GM19455 (cell line): Measurements from ENCODE around the gene GAR1.
"Not testable (repeated sequence)": the region's sequence is repeated elsewhere in the genome, so short reads cannot be mapped to it uniquely, and the experiment has no call there.

Source experiments
- ATAC-seq: cut with Tn5 transposase; IDR thresholded peaks from one replicate; pipeline ENCODE4 v1.9.1; 2021; ENCODE audit not compliant: unreplicated experiment

Gene GAR1

GRCh38 chr4:109815151-109816081, at the start of gene GAR1:
Gene GAR1, plus strand, starts transcription at chr4:109815762. Its CDS starts 403 bp downstream, at chr4:109816165.
- ATAC-seq = peak; percentile 99

DNA sequence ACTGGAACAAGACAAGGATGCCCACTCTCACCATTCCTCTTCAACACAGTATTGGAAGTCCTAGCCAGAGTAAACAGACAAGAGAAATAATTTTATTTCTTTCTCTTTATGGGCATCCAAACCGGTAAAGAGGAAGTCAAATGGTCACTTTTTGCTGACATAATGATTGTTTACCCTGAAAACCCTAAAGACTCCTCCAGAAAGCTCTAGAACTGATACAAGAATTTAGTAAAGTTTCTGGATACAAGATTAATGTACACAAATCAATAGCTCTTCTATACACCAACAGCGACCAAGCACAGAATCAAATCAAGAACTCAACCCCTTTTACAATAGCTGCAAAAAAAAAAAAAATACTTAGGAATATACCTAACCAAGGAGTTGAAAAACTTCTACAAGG, 33.5 kb upstream of the GAR1 start:
- ATAC-seq = not testable (repeated sequence)

DNA sequence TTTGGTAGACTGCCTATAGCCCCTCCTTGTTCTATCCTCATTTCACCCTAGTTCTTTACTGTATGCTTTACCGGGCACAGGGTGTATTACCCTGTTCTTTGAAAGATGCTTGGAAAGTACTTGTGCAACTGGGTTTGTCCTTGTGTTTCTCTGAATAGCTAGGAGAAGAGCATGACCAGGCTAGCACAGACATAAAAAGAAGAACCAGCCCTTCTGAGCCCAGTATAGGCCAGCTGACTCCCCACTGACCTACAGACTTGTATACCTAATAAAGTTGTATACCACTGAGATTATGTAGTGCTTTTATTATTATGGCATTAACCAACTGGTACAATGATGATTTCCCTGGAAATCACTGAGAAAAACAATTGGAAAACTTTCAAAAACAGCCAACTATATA, 28.7 kb upstream of the GAR1 start:
- no peak for ATAC-seq

GRCh38 chr4:109787807-109788206, 27.8 kb upstream of the GAR1 start:
- no peak for ATAC-seq

DNA sequence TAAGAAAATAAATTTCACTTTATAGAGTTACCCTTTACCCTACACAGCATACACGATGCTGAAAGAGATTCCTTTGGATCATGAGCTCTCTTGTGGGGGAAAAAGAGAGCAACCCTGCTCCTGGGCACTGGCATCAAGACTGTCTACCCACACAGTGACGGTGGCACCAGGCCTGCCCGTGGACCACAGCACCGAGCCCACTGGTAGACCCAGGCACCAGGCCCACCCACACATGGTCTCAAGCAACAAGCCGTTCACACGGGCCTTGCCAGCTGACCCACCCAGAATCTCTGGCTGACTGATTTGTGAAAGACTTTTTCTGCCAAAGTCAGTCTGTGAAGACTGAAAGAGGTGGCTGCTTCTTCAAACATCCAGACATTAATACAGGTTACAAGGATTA, 20.5 kb upstream of the GAR1 start:
- no peak for ATAC-seq

DNA sequence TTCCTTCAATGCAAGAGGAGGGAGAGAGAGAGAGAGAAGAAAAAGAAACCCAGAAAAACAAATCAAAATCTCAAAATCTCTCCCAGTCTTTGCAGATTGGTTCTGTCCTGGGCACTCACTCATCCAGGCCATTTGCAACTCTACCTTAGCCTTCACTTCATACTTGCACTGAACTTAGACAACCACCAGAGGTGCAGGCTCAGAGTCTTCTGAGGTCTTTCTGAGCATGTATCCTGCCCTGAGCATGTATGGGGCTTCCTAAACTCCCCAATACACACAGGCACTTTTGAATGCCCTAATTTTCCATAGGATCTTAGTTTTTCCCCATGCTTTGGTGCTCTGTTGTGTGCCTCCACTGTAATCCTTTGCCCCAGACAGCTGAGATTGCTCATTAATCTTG, 16.7 kb upstream of the GAR1 start:
- ATAC-seq = no peak

- ATAC-seq = no peak
Measured at GRCh38 chr4:109801099-109801789, 14.3 kb upstream of the GAR1 start.

- no peak for ATAC-seq
Measured at GRCh38 chr4:109801895-109802319, 13.7 kb upstream of the GAR1 start, which contains the start of gene CFI. Gene CFI, minus strand, starts transcription at chr4:109801999. Its CDS starts 28 bp downstream, at chr4:109801971.

GRCh38 chr4:109803924-109804571, 11.5 kb upstream of the GAR1 start:
- peak; percentile 70 for ATAC-seq

DNA sequence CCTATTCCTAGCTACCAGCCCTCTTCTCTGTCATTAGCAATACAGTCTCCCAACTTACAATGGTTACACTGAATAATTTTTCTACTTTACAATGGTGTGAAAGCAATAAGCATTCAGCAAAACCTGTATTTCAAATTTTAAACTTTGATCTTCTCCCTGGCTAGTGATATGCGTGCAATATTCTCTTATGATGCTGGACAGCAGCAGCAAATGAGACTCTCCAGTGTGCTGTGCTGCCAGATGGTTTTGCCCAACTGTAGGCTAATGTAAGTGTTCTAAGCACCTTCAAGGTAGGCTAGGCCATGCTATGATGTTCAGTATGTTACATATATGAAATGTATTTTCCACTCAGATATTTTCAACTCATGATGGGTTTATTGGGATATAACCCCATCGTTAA, 5.9 kb upstream of the GAR1 start:
- ATAC-seq = no peak

DNA sequence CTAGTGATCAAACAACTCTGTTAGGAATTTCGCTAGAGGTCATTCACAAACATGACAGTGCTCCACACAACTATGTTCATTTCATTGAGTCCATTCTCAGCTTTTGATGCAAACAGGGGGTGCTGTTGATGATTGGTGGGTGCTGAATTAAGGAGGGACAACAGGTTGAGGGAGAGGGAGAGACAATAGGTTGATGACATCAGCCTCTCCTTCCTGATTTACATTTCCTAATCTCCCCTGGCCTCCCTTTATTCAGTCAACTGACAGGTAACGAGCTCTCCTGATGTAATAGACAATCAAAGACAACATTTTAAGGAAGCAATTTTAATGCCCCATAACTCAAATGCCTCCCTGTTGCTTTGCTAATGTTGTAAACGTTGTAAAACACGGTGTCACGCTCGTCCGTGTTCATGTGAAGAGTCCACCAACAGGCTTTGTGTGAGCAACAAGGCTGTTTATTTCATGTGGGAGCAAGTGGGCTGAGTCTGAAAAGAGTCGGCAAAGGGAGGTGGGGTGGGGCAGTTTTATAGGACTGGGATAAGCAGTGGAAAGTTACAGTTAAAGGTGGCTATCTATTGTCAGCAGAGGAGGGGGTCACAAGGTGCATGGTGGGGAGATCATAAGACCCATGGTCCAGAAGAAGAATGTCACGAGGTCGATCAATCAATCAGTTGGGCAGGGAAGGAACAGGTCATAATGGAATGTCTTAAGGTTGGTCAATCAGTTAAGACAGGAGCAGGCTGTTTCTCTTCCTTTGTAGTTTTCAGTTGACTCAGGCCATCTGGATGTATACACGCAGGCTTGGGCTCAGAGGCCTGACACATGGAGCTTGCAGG, 4.8 kb upstream of the GAR1 start:
- no peak for ATAC-seq

GRCh38 chr4:109811707-109812106, 3.9 kb upstream of the GAR1 start:
- ATAC-seq = no peak

DNA sequence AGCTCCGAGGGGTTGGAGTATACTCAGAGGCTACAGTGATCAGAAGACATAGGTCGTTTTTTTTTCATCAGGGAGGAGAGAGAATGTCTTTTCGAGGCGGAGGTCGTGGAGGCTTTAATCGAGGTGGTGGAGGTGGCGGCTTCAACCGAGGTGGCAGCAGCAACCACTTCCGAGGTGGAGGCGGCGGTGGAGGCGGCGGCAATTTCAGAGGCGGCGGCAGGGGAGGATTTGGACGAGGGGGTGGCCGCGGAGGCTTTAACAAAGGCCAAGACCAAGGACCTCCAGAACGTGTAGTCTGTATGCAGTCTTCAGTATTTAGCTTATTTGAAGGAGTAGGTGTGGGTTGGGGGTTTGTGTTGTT, 500 bp downstream of the GAR1 start:
- no peak for ATAC-seq

DNA sequence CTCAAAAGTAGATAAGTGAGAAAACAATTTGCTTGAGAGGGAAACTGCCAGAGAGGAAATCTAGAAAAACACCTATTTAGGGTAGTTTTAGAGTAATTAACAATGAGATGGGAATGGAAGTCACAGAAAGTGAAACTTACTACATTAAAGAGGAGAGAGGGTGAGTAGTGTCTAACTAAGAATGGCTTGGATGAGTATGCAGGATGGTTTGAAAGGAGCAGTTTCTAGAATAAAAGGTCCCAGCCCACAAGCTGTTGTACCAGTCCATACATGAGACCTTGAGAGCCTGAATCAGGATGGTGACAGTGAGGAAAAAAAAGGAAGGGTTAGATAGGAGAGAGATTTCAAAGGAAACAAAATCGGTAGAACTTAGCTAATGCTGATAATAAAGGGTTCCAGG, 1.3 kb downstream of the GAR1 start:
- no peak for ATAC-seq

- no peak for ATAC-seq
Measured at GRCh38 chr4:109818268-109818667, 2.7 kb downstream of the GAR1 start.

DNA sequence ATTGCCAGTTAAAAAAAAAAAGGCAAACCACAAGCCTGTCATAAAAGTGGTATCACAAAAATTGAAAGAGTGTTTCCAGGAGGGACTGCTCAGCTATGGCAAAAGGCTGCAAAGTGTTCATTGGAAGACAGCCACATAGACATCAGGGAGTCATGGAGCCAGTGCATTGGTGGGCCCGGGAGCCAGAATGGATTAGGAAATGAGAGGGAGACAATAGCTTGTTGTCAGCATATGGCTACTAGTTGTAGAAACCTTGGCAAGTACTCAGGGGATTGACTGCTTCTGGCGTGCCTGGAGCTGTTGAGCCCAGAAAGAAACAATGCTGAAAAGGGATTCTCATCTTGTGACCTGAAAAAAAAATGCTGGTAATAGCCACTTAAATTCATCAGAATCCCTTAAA, 5.0 kb downstream of the GAR1 start:
- ATAC-seq = no peak

DNA sequence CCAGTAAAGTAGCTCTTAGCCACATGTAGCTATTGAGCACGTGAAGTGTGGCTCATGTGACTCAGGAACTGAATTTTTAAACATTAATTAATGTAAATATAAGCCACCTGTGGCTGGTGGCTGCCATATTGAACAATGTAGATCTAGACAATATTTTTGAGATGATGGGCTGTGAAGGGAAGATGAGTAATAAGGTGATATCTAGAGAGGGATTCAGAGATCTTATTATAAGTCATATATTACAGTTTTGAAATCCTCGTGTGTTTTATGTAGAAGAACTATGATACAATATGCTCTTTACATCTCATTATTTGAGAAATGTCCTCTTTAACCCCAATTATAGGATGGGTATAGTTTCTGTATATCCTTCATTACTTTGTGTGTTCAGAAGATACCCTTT, 5.6 kb downstream of the GAR1 start:
- ATAC-seq = no peak

GRCh38 chr4:109826719-109827118, 11.2 kb downstream of the GAR1 start:
- ATAC-seq = no peak

DNA sequence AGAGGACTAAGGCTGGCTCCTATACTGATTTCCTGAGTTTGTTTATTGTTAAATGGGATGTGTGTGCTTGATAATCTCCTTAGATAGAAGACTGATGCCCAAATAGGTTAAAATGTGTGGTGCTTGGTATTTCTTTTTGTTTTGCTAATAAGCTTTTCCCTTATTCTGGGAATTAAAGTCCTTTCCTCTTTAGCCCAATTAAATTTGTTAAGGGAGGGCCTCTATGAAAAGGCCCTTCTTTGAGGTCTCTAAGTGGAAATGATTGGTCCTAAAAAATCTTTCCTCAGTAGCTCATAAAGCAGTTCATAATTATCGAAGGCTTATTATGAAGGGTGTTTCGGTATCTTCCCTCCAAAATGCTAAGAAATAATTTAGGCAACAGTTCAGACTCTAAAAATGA, 12.1 kb downstream of the GAR1 start, which contains the start of gene RRH:
TSS of gene RRH (plus strand) at position 301 of the 400 bp plus-strand sequence. CDS start at position 357, 56 bp downstream.
- no peak for ATAC-seq

GRCh38 chr4:109833756-109834155, 18.2 kb downstream of the GAR1 start:
- ATAC-seq = no peak

- no peak for ATAC-seq
Measured at GRCh38 chr4:109836985-109837384, 21.4 kb downstream of the GAR1 start.
